ENCODE measurements around the gene CFAP97.
A peak's percentile ranks its signal among the peaks of the same experiment; 100 is the strongest.
"Not testable (repeated sequence)": the region's sequence is repeated elsewhere in the genome, so short reads cannot be mapped to it uniquely, and the experiment has no call there.

CFAP97 gene

GRCh38 chr4:185137233-185137925, 66.4 kb downstream of the CFAP97 start:
- no peak for DNase-seq

DNA sequence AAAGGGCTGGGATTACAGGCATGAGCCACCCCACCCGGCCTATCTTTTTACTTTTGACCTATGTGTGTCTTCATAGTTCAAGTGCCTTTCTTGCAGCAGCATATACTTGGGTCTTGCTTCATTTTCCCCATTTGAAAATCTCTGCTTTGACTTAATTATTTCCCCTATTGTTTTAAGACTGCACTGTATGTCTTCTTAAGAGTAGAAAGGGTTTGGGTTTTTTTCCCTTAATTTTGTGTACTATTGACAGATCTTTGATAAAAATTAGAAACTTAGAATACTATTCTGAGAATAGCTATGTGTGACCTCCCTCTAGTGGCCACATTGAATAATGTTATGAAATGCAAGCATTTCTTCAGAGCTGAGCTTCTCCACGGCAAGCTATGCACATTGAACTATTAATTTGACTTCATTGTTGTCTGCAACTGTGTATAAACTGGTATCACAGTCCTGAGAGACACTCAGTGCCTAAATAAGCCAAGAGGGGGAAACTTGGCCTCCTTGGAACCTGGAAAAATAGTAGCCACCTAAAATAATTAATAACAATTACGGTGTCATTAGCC, 69.4 kb downstream of the CFAP97 start:
- peak in 1 of 2 donors; percentile 12 for DNase-seq

GRCh38 chr4:185128272-185129119, 75.3 kb downstream of the CFAP97 start:
- DNase-seq = peak in 1 of 2 donors; percentile 8

GRCh38 chr4:185127021-185127925, 76.5 kb downstream of the CFAP97 start:
- no peak for DNase-seq

DNA sequence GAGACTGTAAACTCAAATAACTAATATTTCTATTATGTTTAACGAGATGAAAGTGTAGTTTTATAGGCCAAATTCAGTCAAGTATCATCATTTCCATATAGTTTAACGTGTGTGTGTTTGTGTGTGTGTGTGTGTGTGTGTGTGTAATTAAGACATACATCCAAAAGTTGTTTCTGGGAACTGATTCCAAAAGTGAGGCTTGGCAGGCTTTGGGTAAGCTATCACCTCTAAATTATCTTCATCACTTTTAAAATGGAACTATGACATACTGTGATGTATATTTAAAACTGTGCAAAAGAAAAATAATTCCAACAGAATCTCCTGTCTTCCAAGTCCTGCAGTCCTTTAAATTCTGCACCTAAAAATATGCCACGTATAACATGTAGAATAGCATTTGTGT, 79.8 kb downstream of the CFAP97 start:
- no peak for DNase-seq

DNA sequence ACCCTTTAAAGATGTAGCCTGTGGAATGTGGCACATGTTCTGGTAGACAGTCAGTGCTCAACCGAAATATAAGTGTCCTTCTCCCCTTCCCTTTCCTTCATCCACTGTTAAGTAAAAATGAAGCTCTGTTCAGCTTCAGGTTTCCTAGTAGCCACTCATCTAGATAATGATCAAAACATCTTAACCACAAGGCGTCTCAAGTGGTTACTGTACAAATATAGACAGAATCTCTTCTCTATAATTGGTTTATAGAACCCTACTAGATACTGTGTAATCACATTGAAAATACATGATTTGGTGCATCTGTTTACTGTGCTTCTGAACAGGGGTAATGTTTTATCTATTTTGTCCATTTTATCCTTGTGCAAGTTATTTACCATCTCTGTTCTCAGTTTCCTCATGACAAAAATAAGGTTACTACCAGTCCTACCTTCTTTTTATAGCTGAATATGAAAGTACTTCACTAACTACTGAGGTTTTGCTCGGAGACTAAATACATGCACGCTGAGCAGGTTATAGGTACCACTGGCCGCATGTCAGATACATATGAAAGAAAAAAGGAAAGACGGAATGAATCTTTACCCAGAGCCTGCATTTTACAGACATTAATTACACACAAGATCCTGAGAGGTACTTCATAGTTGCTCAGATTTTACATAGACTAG, 81.0 kb downstream of the CFAP97 start:
- no peak for DNase-seq

DNA sequence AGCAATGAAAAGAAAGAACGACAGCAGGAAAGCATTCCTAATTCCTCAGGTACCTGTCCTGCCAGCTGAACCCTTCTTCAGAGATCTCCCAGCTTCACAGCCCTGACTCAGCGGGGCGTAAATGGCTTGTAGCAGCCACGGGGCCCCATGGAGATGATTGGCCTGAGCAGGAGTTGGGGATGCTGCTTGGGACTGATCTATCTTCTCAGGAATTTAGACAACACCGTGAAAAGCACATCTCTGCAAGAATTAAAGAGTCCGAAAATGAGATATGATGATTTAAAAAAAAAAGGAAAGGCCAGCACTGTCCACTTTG, 83.2 kb downstream of the CFAP97 start:
- no peak for DNase-seq

DNA sequence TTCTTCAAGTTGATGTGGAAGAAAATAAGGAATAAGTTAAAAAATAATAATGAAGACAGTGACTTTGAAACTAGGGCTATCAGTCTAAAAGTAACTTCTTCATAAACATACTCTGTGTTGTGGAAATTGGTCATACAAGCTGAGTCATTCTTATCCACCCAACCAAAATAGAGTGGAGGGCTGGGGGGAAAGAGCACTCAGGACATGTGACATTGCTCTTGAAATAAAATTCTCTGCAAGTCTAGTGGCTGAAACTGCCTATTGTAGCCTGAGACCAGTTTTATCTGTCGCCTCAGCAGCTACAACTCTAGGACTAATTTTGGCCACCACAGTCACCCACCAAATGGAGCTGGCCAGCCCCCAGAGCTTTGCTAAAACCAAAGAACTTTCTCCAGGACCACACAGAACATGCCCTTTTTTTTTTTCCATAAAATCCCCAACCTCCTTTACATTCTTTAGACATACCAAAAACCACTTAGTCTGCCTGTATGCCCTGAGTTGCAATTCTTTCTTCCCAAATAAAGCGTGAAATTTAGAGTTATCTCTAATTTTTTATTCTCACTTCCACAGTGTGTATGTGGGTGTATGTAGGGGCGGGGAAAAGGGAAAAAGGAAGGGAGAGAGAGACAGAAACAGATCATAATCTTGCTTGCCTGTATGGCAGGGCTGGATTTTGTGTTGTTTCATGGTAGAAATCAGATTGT, 83.7 kb downstream of the CFAP97 start:
- DNase-seq = no peak

GRCh38 chr4:185119467-185119866, 84.3 kb downstream of the CFAP97 start:
- not testable (repeated sequence) for DNase-seq

DNA sequence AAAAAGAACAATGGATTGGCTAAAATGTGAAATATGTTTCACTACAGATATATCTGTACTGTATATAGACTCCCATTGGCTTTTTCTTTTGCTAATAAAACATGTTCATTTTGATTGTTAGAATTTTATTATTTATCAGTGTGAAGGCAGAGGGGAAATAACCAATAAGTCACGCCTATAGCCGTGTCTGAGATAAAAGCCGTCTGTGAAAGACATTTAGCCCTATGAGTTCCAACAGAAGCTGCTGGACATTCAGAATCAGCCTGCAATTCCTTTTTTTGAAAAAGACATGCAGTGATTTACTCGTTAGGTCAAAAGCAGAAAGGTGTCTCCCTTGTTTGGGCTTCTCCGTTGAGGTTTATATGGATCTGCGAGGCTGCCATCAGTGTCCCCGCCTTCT, 84.9 kb downstream of the CFAP97 start:
- DNase-seq = no peak

- DNase-seq = no peak
Measured at GRCh38 chr4:185117300-185117934, 86.4 kb downstream of the CFAP97 start.

- no peak for DNase-seq
Measured at GRCh38 chr4:185115827-185116232, 88.0 kb downstream of the CFAP97 start.

DNA sequence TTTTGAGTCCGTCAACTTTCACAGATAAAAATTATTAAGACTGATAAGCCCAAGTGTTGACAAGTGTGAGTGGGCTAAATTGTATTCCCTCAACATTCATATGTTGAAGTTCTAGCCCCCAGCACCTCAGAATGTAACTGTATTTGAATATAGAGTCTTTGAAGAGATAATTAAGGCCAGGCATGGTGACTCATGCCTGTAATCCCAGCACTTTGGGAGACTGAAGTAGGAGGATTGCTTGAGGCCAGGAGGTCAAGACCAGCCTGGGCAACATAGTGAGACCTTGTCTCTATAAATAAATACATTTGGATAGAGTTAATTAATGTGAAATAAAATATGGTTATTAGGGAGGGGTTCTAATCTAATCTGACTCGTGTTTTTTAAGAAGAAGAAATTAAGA, 90.5 kb downstream of the CFAP97 start:
- no peak for DNase-seq

- DNase-seq = no peak
Measured at GRCh38 chr4:185112104-185112503, 91.7 kb downstream of the CFAP97 start.

GRCh38 chr4:185110375-185110823, 93.4 kb downstream of the CFAP97 start:
- no peak for DNase-seq

GRCh38 chr4:185109736-185110135, 94.1 kb downstream of the CFAP97 start:
- DNase-seq = no peak

All from activated CD4-positive, alpha-beta T cell treated with anti-CD3 and anti-CD28 coated beads for 4 hours (primary cell).